ENCODE data around the gene ESRP2.

GRCh38 chr16:68284847-68285246 lies 48.9 kb upstream of the ESRP2 start:
- TF ChIP-seq CTCF (IDR thresholded peaks at IDR 0.05): no peak
- no peak for TF ChIP-seq EZH2 (IDR thresholded peaks at IDR 0.05)
- TF ChIP-seq EZH2phosphoT487 (IDR thresholded peaks at IDR 0.05): no peak
